MM.1S (cell line): ENCODE results near the gene BACE1.

Source experiments
- DNase-seq: peaks from one replicate; pipeline ENCODE4 v3.0.0-alpha.2; 2015
- H2AFZ ChIP-seq: fragments of 300-600 bp; sonication (generic); 2 replicates; pipeline ENCODE4 v1.6.0; 2016; ENCODE audit warnings: antibody characterized with exemption, low read length
- H3F3A ChIP-seq: fragments of 300-600 bp; sonication (generic); 2 replicates; pipeline ENCODE4 v1.6.1; 2016; ENCODE audit warnings: mild to moderate bottlenecking, antibody characterized with exemption, low read length, moderate library complexity, mixed read lengths; ENCODE audit not compliant: insufficient read depth
- H3K27ac ChIP-seq: fragments of 300-600 bp; sonication (generic); 2 replicates; pipeline ENCODE4 v1.5.1; 2016; ENCODE audit warnings: mild to moderate bottlenecking, low read length
- H3K27me3 ChIP-seq: fragments of 300-600 bp; sonication (generic); replicated peaks from 2 replicates; pipeline ENCODE4 v1.6.0; 2016; ENCODE audit warnings: low read length; ENCODE audit not compliant: insufficient read depth
- H3K36me3 ChIP-seq: fragments of 300-600 bp; sonication (generic); replicated peaks from 2 replicates; pipeline ENCODE4 v1.6.1; 2016; ENCODE audit warnings: mild to moderate bottlenecking, low read length, mixed read lengths; ENCODE audit not compliant: insufficient read depth
- H3K4me1 ChIP-seq: fragments of 300-600 bp; sonication (generic); 2 replicates; pipeline ENCODE4 v1.6.1; 2016; ENCODE audit warnings: low read length, mixed read lengths
- H3K4me2 ChIP-seq: fragments of 300-600 bp; sonication (generic); 2 replicates; pipeline ENCODE4 v1.6.0; 2016; ENCODE audit warnings: low read depth, low read length
- H3K4me3 ChIP-seq: fragments of 300-600 bp; sonication (generic); 2 replicates; pipeline ENCODE4 v1.5.1; 2016; ENCODE audit warnings: low read length, mixed read lengths
- H3K79me2 ChIP-seq: fragments of 300-600 bp; sonication (generic); 2 replicates; pipeline ENCODE4 v1.6.1; 2016; ENCODE audit warnings: mixed run types, low read length, mixed read lengths
- H3K9ac ChIP-seq: fragments of 300-600 bp; sonication (generic); 2 replicates; pipeline ENCODE4 v1.6.1; 2016; ENCODE audit warnings: low read length, mixed read lengths
- H3K9me2 ChIP-seq: fragments of 300-600 bp; sonication (generic); replicated peaks from 2 replicates; pipeline ENCODE4 v1.6.1; 2016; ENCODE audit warnings: mild to moderate bottlenecking, low read length, mixed read lengths; ENCODE audit not compliant: insufficient read depth
- H3K9me3 ChIP-seq: fragments of 300-600 bp; sonication (generic); replicated peaks from 2 replicates; pipeline ENCODE4 v1.6.1; 2016; ENCODE audit warnings: mild to moderate bottlenecking, low read length, mixed read lengths; ENCODE audit not compliant: insufficient read depth
- H4K20me1 ChIP-seq: fragments of 300-600 bp; sonication (generic); 2 replicates; pipeline ENCODE4 v1.6.1; 2016; ENCODE audit warnings: mild to moderate bottlenecking, low read length, moderate library complexity, mixed read lengths; ENCODE audit not compliant: insufficient read depth
- CTCF ChIP-seq: fragments of 300-600 bp; sonication (generic); IDR thresholded peaks from 2 replicates; pipeline ENCODE4 v1.5.1; 2016; ENCODE audit warnings: antibody characterized with exemption, low read length, mixed read lengths
- EZH2 ChIP-seq: fragments of 300-600 bp; sonication (generic); optimal IDR thresholded peaks from 2 replicates; pipeline ENCODE3; 2017; ENCODE audit warnings: low read depth, mild to moderate bottlenecking, antibody characterized with exemption, low read length, mixed read lengths
- EZH2phosphoT487 ChIP-seq: fragments of 300-600 bp; sonication (generic); IDR thresholded peaks from 2 replicates; pipeline ENCODE4 v1.6.1; 2018; ENCODE audit warnings: antibody characterized with exemption, low read length

The BACE1 gene

GRCh38 chr11:117259417-117259816 is 56.6 kb downstream of the BACE1 start:
- no peak overlapping the region for H3K9ac ChIP-seq
- H3K4me3 ChIP-seq: no peak overlapping the region

GRCh38 chr11:117258576-117258975 is 57.5 kb downstream of the BACE1 start:
- no peaks in the 10 kb centered on the region for H4K20me1 ChIP-seq
- H3K9me2 ChIP-seq: no peaks in the 10 kb centered on the region
- no peak overlapping the region for H3K4me3 ChIP-seq
- H3K4me2 ChIP-seq: no peak overlapping the region
- H3F3A ChIP-seq: no peaks in the 10 kb centered on the region
- no peaks in the 10 kb centered on the region for H3K27me3 ChIP-seq
- no peak overlapping the region for H2AFZ ChIP-seq
- H3K4me1 ChIP-seq: no peaks in the 10 kb centered on the region
- H3K9me3 ChIP-seq: no peaks in the 10 kb centered on the region
- H3K36me3 ChIP-seq: no peaks in the 10 kb centered on the region
- no peaks in the 10 kb centered on the region for H3K79me2 ChIP-seq
- TF ChIP-seq EZH2phosphoT487 (no peak), EZH2 (no peak), CTCF (no peak)
- no peak overlapping the region for H3K27ac ChIP-seq
- DNase-seq: no peak
- H3K9ac ChIP-seq: no peak overlapping the region

More at GRCh38 chr11:117259417-117259816, 56.6 kb downstream of the BACE1 start:
- no peak overlapping the region for H3K4me2 ChIP-seq
- H2AFZ ChIP-seq: no peak overlapping the region
- no peaks in the 10 kb centered on the region for H3K36me3 ChIP-seq
- no peaks in the 10 kb centered on the region for H4K20me1 ChIP-seq
- H3K27ac ChIP-seq: no peak overlapping the region
- H3K4me1 ChIP-seq: no peaks in the 10 kb centered on the region
- H3F3A ChIP-seq: no peaks in the 10 kb centered on the region
- no peaks in the 10 kb centered on the region for H3K79me2 ChIP-seq
- H3K27me3 ChIP-seq: no peaks in the 10 kb centered on the region
- no peaks in the 10 kb centered on the region for H3K9me2 ChIP-seq
- H3K9me3 ChIP-seq: no peaks in the 10 kb centered on the region
- no peak for DNase-seq
- no peak for TF ChIP-seq EZH2phosphoT487
- no peak for TF ChIP-seq CTCF
- TF ChIP-seq EZH2: no peak

- Histone ChIP-seq H3K27me3 (no peaks in the 10 kb centered on the region), H3K9me2 (no peaks in the 10 kb centered on the region), H3K27ac (no peak overlapping the region), H3K79me2 (no peaks in the 10 kb centered on the region), H3K36me3 (no peaks in the 10 kb centered on the region), H3K4me3 (no peak overlapping the region), H3K4me2 (no peak overlapping the region), H3K9me3 (no peaks in the 10 kb centered on the region), H3K9ac (no peak overlapping the region), H4K20me1 (no peaks in the 10 kb centered on the region), H3F3A (no peaks in the 10 kb centered on the region), H2AFZ (no peak overlapping the region), H3K4me1 (no peaks in the 10 kb centered on the region)
- no peak for DNase-seq
- no peak for TF ChIP-seq EZH2
- no peak for TF ChIP-seq CTCF
- TF ChIP-seq EZH2phosphoT487: no peak
These were observed 59.5 kb downstream of the BACE1 start for GRCh38 chr11:117256573-117256972.
